OCI-LY3 (cell line): Measurements from ENCODE around the gene PLD5.

Source experiments
- H2AFZ ChIP-seq: fragments of 200-600, 300-600 bp; shearing (Covaris generic); 2 replicates; pipeline ENCODE4 v1.6.0; 2014; ENCODE audit warnings: antibody characterized with exemption, low read depth, low read length
- H3K27ac ChIP-seq: fragments of 200-600, 300-600 bp; sonication (generic); 2 replicates; pipeline ENCODE4 v1.5.1; 2014; ENCODE audit warnings: mild to moderate bottlenecking, low read length, moderate library complexity, mixed read lengths
- H3K27me3 ChIP-seq: fragments of 200-600, 300-600 bp; sonication (generic); 2 replicates; pipeline ENCODE4 v1.6.1; 2014; ENCODE audit warnings: low read depth, low read length, mixed read lengths
- H3K36me3 ChIP-seq: fragments of 200-600, 300-600 bp; sonication (generic); replicated peaks from 2 replicates; pipeline ENCODE3; 2014; ENCODE audit warnings: low read depth, low read length, mixed read lengths
- H3K4me1 ChIP-seq: fragments of 300-600, 200-600 bp; sonication (generic); 2 replicates; pipeline ENCODE4 v1.6.1; 2014; ENCODE audit warnings: low read length, mixed read lengths
- H3K4me2 ChIP-seq: fragments of 200-600, 300-600 bp; sonication (generic); 2 replicates; pipeline ENCODE4 v1.6.1; 2014; ENCODE audit warnings: low read length, mixed read lengths
- H3K4me3 ChIP-seq: fragments of 300-600, 200-600 bp; sonication (generic); 2 replicates; pipeline ENCODE4 v1.5.1; 2014; ENCODE audit warnings: antibody characterized with exemption, mild to moderate bottlenecking, low read length, moderate library complexity
- H3K79me2 ChIP-seq: fragments of 300-600, 200-600 bp; shearing (Covaris generic); 2 replicates; pipeline ENCODE4 v1.6.1; 2014; ENCODE audit warnings: mild to moderate bottlenecking, low read length, mixed read lengths
- H3K9ac ChIP-seq: fragments of 300-600, 200-600 bp; shearing (Covaris generic); 2 replicates; pipeline ENCODE4 v1.6.0; 2014; ENCODE audit warnings: mild to moderate bottlenecking, low read length, moderate library complexity
- H3K9me3 ChIP-seq: fragments of 200-600, 300-600 bp; shearing (Covaris generic); 2 replicates; pipeline ENCODE4 v1.6.1; 2014; ENCODE audit warnings: low read length, mixed read lengths; ENCODE audit not compliant: insufficient read depth
- H4K20me1 ChIP-seq: fragments of 200-600, 300-600 bp; sonication (generic); 2 replicates; pipeline ENCODE4 v1.6.1; 2016; ENCODE audit warnings: low read length, mixed read lengths; ENCODE audit not compliant: insufficient read depth
- EZH2phosphoT487 ChIP-seq: fragments of 200-600 bp; shearing (Covaris generic); IDR thresholded peaks from 2 replicates; pipeline ENCODE4 v1.6.1; 2018; ENCODE audit warnings: antibody characterized with exemption, mixed run types, low read depth
- TF ChIP-seq, protein P1 (sequence below): fragments of 200-600, 300-600 bp; sonication (generic); IDR thresholded peaks from 2 replicates; pipeline ENCODE4 v1.5.1; 2014; ENCODE audit warnings: antibody characterized with exemption, low read length, low read depth

PLD5 gene

GRCh38 chr1:242189591-242189990 is 334.9 kb downstream of the PLD5 start:
- no peak overlapping the region for H3K4me2 ChIP-seq
- H3K79me2 ChIP-seq: no peaks in the 10 kb centered on the region
- TF ChIP-seq, protein P1, sequence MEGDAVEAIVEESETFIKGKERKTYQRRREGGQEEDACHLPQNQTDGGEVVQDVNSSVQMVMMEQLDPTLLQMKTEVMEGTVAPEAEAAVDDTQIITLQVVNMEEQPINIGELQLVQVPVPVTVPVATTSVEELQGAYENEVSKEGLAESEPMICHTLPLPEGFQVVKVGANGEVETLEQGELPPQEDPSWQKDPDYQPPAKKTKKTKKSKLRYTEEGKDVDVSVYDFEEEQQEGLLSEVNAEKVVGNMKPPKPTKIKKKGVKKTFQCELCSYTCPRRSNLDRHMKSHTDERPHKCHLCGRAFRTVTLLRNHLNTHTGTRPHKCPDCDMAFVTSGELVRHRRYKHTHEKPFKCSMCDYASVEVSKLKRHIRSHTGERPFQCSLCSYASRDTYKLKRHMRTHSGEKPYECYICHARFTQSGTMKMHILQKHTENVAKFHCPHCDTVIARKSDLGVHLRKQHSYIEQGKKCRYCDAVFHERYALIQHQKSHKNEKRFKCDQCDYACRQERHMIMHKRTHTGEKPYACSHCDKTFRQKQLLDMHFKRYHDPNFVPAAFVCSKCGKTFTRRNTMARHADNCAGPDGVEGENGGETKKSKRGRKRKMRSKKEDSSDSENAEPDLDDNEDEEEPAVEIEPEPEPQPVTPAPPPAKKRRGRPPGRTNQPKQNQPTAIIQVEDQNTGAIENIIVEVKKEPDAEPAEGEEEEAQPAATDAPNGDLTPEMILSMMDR: no peak
- no peaks in the 10 kb centered on the region for H3K27me3 ChIP-seq
- H2AFZ ChIP-seq: no peak overlapping the region
- H3K27ac ChIP-seq: no peak overlapping the region
- H3K36me3 ChIP-seq: no peaks in the 10 kb centered on the region
- H4K20me1 ChIP-seq: no peaks in the 10 kb centered on the region
- no peak overlapping the region for H3K9ac ChIP-seq
- H3K4me1 ChIP-seq: no peaks in the 10 kb centered on the region
- no peaks in the 10 kb centered on the region for H3K9me3 ChIP-seq
- H3K4me3 ChIP-seq: no peak overlapping the region

- TF ChIP-seq, protein P1: no peak
- TF ChIP-seq EZH2phosphoT487: no peak
- H3K9ac ChIP-seq: no peak overlapping the region
Observed at GRCh38 chr1:242187816-242188215, 336.7 kb downstream of the PLD5 start.

GRCh38 chr1:242187171-242187570 is 337.3 kb downstream of the PLD5 start:
- H3K4me1 ChIP-seq: no peaks in the 10 kb centered on the region
- H2AFZ ChIP-seq: no peak overlapping the region
- H3K4me3 ChIP-seq: no peak overlapping the region
- H3K36me3 ChIP-seq: no peaks in the 10 kb centered on the region
- no peak overlapping the region for H3K9ac ChIP-seq
- no peaks in the 10 kb centered on the region for H3K9me3 ChIP-seq
- no peaks in the 10 kb centered on the region for H4K20me1 ChIP-seq
- no peaks in the 10 kb centered on the region for H3K27me3 ChIP-seq
- TF ChIP-seq, protein P1: no peak
- no peak for TF ChIP-seq EZH2phosphoT487
- H3K4me2 ChIP-seq: no peak overlapping the region
- no peak overlapping the region for H3K27ac ChIP-seq
- H3K79me2 ChIP-seq: no peaks in the 10 kb centered on the region

More at GRCh38 chr1:242187816-242188215, 336.7 kb downstream of the PLD5 start:
- no peaks in the 10 kb centered on the region for H4K20me1 ChIP-seq
- no peak overlapping the region for H2AFZ ChIP-seq
- no peaks in the 10 kb centered on the region for H3K9me3 ChIP-seq
- H3K27ac ChIP-seq: no peak overlapping the region
- H3K36me3 ChIP-seq: no peaks in the 10 kb centered on the region
- H3K4me2 ChIP-seq: no peak overlapping the region
- no peaks in the 10 kb centered on the region for H3K27me3 ChIP-seq
- no peaks in the 10 kb centered on the region for H3K4me1 ChIP-seq
- no peaks in the 10 kb centered on the region for H3K79me2 ChIP-seq
- H3K4me3 ChIP-seq: no peak overlapping the region

DNA sequence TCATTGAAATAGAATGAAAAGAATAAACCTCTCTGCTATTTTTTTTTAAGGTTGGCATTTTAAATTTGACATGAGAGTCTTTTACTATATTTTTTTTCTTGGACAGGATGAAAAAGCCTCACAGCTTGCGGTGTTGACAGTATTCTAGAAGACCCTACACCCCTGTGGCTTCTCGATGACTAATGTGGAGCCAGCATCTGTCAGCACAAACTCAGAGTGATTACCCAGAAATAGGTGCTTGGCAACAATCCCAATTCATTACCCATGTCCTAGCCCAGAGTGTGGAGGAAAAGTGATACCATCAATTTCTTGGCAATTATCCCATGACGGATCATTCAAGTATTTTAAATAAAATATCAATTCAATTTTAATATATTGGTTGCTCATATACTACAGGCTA is 338.8 kb downstream of the PLD5 start:
- no peaks in the 10 kb centered on the region for H3K9me3 ChIP-seq
- H3K9ac ChIP-seq: no peak overlapping the region
- no peaks in the 10 kb centered on the region for H4K20me1 ChIP-seq
- TF ChIP-seq, protein P1: no peak
- TF ChIP-seq EZH2phosphoT487: no peak
- no peak overlapping the region for H2AFZ ChIP-seq
- no peak overlapping the region for H3K27ac ChIP-seq
- no peaks in the 10 kb centered on the region for H3K4me1 ChIP-seq
- no peaks in the 10 kb centered on the region for H3K27me3 ChIP-seq
- no peak overlapping the region for H3K4me2 ChIP-seq
- no peaks in the 10 kb centered on the region for H3K79me2 ChIP-seq
- no peak overlapping the region for H3K4me3 ChIP-seq
- H3K36me3 ChIP-seq: no peaks in the 10 kb centered on the region
